Stimulated activated CD8-positive, alpha-beta memory T cell treated with anti-CD3 and anti-CD28 coated beads, Interleukin-4, amount 100 ng/mL, for 1 hour (primary cell): Measurements from ENCODE around the gene DDX1.

Source experiments
- DNase-seq, 2 donors: peaks; one replicate each; pipeline ENCODE4 v3.0.0-alpha.2; 2020; ENCODE audit warnings: low read depth in 2 of 2, low spot score in 1 of 2

DDX1 gene

GRCh38 chr2:15562354-15563031 lies 29.2 kb upstream of the DDX1 start:
- DNase-seq = no peak

- DNase-seq = no peak
Measured at GRCh38 chr2:15563227-15564100, 28.2 kb upstream of the DDX1 start.

GRCh38 chr2:15565392-15565791 lies 26.3 kb upstream of the DDX1 start:
- no peak for DNase-seq

GRCh38 chr2:15565994-15566671 lies 25.5 kb upstream of the DDX1 start:
- DNase-seq = no peak

- DNase-seq = no peak
Measured at GRCh38 chr2:15566912-15567311, 24.8 kb upstream of the DDX1 start.

- DNase-seq = no peak
Measured at GRCh38 chr2:15568874-15569273, 22.8 kb upstream of the DDX1 start.

- DNase-seq = no peak
Measured at GRCh38 chr2:15570104-15570503, 21.6 kb upstream of the DDX1 start.

GRCh38 chr2:15571729-15572128 lies 19.9 kb upstream of the DDX1 start:
- no peak for DNase-seq

- peak; percentile 77 to 83 for DNase-seq
Measured at GRCh38 chr2:15577071-15577735, 14.5 kb upstream of the DDX1 start.

GRCh38 chr2:15579641-15580040 lies 12.0 kb upstream of the DDX1 start:
- no peak for DNase-seq

GRCh38 chr2:15580451-15580850 lies 11.2 kb upstream of the DDX1 start:
- no peak for DNase-seq

- no peak for DNase-seq
Measured at GRCh38 chr2:15582710-15583357, 8.8 kb upstream of the DDX1 start.

- DNase-seq = no peak
Measured at GRCh38 chr2:15583826-15584225, 7.8 kb upstream of the DDX1 start.

- no peak for DNase-seq
Measured at GRCh38 chr2:15584316-15584715, 7.4 kb upstream of the DDX1 start.

- no peak for DNase-seq
Measured at GRCh38 chr2:15584767-15585469, 6.8 kb upstream of the DDX1 start.

- no peak for DNase-seq
Measured at GRCh38 chr2:15588329-15588919, 3.2 kb upstream of the DDX1 start.

GRCh38 chr2:15591373-15591691 lies 336 bp upstream of the DDX1 start:
- DNase-seq = no peak

- no peak for DNase-seq
Measured at GRCh38 chr2:15593327-15593705, 1.6 kb downstream of the DDX1 start.

GRCh38 chr2:15594291-15595256 lies 2.9 kb downstream of the DDX1 start:
- no peak for DNase-seq
